NCI-H1436 treated with DMSO at 0.1 percent for 48 hours (cell line): ENCODE data around the gene LAG3.
"Not testable (repeated sequence)": the region's sequence is repeated elsewhere in the genome, so short reads cannot be mapped to it uniquely, and the experiment has no call there.

Experiments used
- DNase-seq: peaks from one replicate; lab custom pipeline; 2025; lab: John Stamatoyannopoulos, UW

Gene LAG3

GRCh38 chr12:6772331-6772695, at the start of gene LAG3:
LAG3 (plus strand) TSS chr12:6772520; CDS start chr12:6772853, 333 bp downstream.
- DNase-seq = no peak

- no peak for DNase-seq
Observed at GRCh38 chr12:6722863-6723262, 49.5 kb upstream of the LAG3 start.

DNA sequence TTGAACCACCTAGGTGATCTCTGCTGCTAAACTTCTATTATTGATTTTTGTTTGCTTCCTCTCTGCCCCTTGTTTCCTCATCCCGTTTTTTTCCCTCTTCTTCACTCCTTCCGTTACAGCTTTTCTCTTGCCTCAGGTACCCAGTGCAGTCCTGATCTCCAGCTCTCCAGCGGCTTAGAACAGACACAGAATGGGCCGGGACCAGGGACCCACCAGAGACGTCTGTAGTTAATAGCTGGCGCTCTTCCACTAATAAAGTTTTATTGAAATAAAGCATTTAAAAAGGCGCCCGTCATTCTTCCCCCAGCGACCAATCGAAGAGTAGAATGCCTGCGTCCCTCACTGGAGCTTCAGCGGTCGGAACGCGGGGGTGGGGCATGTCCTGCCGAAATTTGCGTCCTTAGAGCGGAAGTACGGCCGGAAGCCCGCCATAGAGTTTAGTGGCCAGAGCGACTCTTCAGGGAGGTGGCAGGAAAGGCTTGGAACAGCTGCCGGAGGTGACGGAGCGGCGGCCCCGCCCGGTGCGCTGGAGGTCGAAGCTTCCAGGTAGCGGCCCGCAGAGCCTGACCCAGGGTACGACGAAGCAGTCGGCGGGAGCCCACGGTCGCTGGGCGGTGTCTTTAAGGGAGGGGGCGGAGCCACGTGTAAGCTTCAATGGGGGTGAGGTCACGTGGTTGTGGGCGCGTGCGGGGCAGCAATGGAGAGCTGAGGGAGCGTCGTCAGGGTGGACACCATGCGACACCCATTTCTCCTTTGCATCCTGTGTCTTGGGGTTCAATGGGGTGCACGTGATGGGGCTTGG, 48.5 kb upstream of the LAG3 start, which contains the start of gene COPS7A:
Gene COPS7A, plus strand, starts transcription at position 440 of the 802 bp plus-strand sequence. CDS start 611 bp downstream, outside the sequence.
- peak; percentile 95 for DNase-seq

DNA sequence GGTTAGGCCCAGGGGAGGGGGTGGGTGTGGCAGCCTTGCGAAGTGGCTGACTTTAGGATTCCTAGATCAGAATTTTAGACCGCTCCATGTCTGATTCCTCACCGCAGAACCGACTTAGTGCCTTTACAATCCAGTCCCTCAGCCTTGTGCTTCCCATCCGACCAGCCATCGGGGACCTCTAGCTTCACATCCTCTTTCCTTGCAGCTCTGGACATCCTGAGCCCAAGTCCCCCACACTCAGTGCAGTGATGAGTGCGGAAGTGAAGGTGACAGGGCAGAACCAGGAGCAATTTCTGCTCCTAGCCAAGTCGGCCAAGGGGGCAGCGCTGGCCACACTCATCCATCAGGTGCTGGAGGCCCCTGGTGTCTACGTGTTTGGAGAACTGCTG, 47.9 kb upstream of the LAG3 start:
- DNase-seq = no peak

GRCh38 chr12:6725350-6725749, 47.0 kb upstream of the LAG3 start:
- no peak for DNase-seq

DNA sequence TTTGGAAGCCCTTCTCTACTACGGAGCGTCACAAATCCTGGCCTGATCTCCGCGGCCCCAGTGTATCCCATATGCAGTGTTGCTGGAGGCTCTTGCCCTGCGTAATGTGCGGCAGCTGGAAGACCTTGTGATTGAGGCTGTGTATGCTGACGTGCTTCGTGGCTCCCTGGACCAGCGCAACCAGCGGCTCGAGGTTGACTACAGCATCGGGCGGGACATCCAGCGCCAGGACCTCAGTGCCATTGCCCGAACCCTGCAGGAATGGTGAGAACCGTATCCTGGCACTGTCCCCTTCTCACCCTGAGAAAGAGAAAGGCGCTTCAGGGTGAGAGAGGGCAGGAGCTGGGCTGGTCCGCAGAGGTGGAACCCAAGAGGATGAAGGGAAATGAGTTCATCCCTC, 43.1 kb upstream of the LAG3 start:
- DNase-seq = no peak

- no peak for DNase-seq
Observed at GRCh38 chr12:6730169-6730568, 42.2 kb upstream of the LAG3 start.

DNA sequence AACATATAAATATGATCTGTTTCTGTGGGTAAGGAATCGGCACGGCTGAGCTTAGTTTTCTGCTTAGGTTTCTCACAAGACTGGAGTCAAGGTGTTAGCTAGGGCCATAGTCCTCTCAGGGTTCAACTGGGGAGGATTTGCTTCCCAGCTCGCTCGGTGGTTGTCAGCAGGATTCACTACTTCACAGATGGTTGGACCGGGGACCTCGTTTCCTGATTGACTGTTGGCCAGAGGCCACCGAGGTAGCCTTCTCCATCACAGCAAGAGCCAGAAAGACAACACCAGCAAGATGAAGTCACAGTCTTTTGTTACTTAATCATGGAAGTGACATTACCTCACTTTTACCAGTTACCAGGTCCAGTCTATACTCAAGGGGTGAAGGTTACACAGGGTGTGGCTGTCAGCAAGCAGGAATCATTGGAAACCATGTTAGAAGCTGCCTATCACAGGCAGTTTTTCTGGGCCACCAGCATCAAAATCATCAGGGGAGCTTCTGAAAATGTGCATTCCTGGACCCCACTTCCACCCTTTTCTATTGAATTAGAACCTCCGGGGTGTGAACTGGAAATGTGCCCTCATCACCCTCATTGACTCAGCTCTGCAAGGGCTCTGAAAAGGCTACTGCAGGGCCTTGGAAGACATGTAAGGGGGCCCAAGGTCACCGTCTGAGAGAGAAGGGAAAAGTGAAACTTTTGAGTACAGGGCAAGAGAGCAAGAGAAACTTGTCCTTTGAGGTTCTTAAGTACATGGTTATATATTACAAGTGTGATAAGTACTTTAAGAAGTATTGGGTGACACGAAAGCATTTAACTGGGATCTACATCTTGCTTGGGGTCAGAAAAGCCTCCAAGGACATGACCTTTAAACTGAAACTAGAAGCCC, 37.6 kb upstream of the LAG3 start:
- no peak for DNase-seq

DNA sequence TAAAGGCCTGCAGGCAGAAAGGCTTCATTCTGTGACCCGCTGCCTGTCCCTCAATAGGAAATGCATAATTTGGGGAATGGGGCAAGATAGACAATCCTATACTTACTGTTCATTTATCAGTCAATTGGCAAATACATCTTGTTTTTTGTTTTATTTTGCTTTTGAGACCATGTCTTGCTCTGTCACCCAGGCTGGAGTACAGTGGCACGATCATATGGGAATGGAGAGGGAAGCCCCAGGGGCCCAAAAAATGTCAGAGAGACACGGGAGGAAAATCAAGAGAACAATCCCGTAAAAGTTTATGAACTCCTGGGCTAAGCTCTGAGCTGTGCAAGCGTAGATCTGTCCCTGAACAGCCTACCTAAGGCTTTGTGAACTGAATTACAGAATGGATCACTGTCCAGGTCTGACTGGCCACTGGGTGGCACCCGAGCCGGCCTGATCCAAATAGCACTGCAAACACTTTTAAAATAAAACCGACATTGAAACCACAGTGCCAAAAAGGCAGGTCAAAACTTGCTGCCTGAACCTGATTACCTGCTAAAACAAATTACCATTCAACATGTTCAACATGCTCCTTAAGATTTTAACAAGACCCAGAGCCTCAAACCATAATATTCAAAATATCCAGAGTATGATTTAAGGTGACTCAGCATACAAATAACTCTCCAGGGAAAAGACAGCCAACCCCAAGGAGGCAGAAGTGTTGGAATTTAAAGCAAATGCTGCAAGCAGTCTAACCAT, 36.7 kb upstream of the LAG3 start:
- peak; percentile 38 for DNase-seq

GRCh38 chr12:6736754-6737153, 35.6 kb upstream of the LAG3 start:
- no peak for DNase-seq

GRCh38 chr12:6742080-6742479, 30.2 kb upstream of the LAG3 start:
- DNase-seq = not testable (repeated sequence)

DNA sequence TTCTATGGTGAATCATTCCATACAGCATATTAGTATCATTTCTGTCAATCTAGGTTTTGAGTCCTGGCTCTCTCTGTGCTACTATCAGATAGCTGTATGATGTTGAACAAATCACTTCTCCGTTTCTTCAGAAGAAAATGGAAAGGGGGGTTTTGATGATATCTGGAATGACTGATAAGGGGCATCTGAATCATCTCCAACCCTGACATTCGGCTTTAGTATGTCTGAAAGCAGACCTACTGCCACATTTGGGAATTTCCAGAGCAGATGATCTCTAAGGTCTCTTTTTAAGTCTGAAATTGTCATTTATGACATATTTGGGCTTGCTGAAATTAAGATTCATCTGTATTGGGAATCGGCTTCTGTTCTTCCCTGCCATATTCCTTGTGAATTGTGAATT, 29.5 kb upstream of the LAG3 start:
- DNase-seq = no peak

GRCh38 chr12:6743300-6743699, 29.0 kb upstream of the LAG3 start:
- DNase-seq = not testable (repeated sequence)

DNA sequence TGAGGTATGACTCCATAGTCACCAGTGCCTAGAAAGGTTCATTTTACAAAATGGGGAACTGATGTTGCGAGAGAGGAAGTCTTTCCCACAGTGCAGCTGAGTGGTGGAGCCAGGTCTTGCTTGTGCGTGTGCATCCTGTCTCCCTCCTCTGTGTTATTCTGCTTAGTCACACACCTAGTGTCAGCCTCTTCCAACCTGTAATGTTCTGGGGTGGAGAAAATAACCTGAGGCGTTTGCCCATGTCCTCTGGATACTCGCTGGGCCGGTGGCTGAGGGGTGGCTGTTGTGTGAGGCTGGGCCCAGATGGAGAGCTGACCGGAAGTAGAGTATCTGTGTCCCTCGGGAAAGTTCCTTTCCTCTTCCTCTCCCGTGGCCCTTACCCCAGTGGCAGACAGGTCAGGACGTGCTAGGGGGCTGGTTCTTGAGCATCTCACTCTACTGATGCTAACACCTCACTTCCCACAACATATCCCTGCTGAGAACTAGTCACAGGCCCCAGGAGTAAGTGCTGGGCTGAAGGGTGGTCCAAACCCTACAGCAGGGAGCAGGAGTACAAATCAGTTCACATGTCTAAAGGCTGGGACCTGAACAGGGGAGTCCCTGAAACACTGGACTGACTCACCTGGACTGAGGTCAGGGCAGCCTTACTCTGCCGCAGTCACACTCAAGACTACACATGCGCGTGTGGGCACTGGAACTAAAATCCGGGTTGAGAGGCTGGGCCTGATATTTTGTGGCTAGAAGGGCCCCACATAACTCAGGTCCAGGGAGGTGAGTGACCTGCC, 26.4 kb upstream of the LAG3 start:
- no peak for DNase-seq

- no peak for DNase-seq
Observed at GRCh38 chr12:6747216-6747615, 25.1 kb upstream of the LAG3 start.

GRCh38 chr12:6748761-6749160, 23.6 kb upstream of the LAG3 start:
- no peak for DNase-seq

DNA sequence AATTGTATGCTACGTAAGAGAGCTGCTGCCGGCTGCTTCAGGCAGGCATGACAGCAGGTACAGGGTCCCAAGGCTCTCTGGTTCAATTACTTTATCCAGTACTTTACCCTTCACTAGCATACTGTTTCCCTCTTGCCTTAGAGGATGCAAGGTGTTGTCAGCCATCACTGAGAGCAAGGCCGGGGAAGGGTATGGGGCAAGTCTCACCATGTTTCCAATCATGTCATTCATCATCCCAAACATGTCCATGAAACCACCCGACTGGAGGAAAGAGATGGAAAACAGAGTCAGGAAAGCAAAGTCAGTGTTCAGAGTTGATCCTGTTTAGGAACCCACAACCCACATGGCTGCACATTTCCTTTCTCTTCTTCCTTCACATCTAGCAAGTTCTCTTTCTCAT, 21.8 kb upstream of the LAG3 start:
- no peak for DNase-seq

GRCh38 chr12:6751767-6752166, 20.6 kb upstream of the LAG3 start:
- no peak for DNase-seq

DNA sequence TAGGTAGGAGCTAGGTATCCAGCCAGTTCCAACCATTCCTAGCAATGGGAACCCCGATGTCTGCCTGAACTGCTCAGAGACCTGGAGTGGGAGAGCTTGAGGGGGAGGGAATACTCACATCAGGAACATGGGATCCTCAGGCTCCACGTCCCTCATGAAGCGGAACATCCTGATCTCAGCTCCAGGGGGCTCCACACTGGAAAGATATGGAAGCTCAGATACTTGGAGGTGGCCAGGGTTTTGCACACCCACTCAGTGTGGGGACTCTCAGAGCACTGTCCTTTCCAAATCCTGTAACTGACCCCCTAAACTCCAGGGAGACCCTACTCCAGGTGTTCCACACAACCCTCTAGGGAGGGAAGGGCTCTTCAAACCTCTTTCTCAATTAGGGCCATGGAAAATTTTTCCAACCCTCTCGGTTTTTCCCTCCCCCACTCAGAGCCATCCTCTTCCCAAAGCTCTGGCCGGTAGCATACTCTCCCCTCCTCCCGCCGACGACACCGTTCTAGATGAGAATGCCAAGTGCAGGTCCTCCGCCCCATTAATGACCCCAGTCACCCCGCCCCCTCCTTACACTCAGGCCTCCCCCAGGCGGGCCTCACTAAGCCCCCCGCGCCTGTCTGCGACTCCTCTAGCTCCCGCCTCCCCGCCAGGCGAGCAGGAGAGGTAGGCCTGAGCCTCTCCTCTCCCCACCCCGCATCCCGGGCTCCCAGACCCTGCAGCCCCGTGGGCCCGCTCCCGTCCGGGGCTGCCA, 20.0 kb upstream of the LAG3 start:
- no peak for DNase-seq

- DNase-seq = peak; percentile 94
Observed at GRCh38 chr12:6752921-6753771, 19.2 kb upstream of the LAG3 start, which contains the start of gene MLF2. MLF2 (minus strand) TSS chr12:6753141; CDS start chr12:6752334, 807 bp downstream.
